GM19238 (cell line): Measurements from ENCODE around the gene PNPLA7.
"Not testable (repeated sequence)": the region's sequence is repeated elsewhere in the genome, so short reads cannot be mapped to it uniquely, and the experiment has no call there.

Experiments
- DNase-seq: peaks from one replicate; pipeline ENCODE4 v3.0.0; 2011; ENCODE audit warnings: low spot score; ENCODE audit not compliant: insufficient read length

Gene PNPLA7

DNA sequence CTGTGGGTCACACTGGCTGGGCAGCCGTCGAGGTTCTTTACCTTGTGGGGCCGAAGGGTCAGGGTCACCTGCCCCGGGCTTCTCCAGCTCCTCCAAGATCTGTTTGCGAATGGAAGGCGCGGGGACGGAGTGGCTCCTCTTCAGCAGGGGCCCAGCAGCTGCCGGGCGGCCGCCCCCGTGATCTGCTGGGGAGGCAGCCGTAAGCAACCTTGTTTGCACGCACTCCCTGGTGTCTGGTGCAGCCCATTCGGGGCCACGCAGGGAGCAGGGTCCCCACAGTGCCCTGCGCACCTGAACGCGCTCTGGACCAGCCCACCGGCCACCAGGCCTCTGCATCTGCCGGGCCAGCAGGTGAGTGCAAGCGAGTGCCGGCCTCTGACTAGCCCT, 34.9 kb downstream of the PNPLA7 start:
- no peak for DNase-seq

DNA sequence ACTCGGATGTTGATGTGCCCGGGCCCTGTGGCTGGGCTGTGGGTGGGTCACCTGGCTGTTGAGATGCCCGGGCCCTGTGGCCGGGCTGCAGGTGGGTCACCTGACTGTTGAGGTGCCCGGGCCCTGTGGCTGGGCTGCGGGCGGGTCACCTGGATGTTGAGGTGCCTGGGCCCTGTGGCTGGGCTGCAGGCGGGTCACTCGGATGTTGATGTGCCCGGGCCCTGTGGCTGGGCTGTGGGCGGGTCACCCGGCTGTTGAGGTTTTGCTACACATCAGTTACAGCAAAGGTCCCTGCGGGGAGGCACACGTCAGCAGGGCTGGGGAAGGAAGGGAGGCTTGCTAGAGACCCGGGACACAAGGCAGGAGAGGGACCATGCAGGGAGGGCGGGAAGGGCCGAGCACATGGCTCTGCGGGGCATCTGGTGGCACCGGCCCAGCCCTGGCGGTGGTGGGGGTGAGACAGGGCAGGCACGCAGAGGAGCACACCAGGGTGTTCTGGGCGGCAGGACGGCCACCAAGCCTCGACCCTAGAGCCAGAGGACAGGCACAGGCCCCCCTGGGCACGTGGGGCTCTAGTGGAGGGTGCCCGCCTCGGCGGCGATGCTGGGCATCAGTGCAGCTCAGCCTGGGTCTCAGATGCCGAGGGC, 35.4 kb downstream of the PNPLA7 start:
- no peak for DNase-seq

DNA sequence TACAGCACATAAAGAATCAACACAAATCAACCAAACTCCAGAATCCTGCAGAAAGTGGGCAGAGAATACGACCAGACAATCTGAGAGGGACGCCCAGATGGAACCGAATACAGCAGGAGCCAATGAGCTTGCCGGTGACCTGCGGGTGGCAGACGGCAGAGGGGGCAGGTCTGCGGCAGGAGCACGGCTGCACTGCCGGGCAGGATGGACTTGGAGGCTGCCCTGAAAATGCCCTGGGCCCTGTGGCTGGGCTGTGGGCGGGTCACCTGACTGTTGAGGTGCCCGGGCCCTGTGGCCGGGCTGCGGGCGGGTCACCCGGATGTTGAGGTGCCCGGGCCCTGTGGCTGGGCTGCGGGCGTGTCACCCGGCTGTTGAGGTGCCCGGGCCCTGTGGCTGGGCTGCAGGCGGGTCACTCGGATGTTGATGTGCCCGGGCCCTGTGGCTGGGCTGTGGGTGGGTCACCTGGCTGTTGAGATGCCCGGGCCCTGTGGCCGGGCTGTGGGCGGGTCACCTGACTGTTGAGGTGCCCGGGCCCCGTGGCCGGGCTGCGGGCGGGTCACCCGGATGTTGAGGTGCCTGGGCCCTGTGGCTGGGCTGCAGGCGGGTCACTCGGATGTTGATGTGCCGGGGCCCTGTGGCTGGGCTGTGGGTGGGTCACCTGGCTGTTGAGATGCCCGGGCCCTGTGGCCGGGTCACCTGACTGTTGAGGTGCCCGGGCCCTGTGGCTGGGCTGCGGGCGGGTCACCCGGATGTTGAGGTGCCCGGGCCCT, 36.2 kb downstream of the PNPLA7 start:
- DNase-seq, result not testable (repeated sequence)

DNA sequence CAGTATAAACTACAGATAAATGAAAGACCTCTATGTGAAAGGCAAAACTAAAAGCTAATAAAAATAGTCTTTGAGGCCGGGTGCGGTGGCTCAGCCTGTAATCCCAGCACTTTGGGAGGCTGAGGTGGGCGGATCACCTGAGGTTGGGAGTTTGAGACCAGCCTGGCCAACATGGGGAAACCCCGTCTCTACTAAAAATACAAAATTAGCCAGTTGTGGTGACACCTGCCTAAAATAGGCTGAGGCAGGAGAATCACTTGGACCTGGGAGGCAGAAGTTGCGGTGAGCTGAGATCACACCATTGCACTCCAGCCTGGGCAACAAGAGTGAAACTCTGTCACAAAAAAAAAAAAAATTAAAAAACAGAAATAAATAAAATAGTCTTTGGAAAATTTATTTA, 37.1 kb downstream of the PNPLA7 start:
- not testable (repeated sequence) for DNase-seq

DNA sequence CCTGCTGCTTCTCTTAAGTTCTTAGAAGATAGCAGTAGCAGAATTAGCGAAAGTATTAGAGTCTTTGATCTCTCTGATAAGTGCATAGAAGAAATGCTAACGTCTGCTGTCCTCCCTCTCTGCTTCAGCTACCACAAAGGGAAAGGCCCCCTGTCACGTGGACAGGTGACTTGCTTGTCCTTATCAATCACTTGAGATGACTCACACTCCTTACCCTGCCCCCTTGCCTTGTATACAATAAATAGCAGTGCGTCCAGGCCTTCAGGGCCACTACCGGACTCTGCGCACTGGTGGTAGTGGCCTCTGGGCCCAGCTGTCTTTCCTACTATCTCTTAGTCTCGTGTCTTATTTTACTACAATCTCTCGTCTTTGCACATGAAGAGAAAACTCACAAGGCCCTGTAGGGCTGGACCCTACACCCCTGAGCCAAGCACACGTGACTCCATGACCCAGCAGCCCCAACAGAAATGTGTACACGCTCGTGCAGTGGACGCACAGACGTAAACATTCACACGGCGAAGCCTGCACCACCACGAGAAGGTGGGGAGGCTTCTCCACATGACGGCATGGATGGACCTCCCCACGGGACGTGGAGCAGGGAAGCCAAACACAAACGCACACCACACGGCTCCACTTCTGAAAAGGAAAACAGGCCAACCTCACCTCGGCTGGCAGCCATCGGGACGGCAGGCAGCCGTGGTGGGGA, 38.3 kb downstream of the PNPLA7 start:
- no peak for DNase-seq

DNA sequence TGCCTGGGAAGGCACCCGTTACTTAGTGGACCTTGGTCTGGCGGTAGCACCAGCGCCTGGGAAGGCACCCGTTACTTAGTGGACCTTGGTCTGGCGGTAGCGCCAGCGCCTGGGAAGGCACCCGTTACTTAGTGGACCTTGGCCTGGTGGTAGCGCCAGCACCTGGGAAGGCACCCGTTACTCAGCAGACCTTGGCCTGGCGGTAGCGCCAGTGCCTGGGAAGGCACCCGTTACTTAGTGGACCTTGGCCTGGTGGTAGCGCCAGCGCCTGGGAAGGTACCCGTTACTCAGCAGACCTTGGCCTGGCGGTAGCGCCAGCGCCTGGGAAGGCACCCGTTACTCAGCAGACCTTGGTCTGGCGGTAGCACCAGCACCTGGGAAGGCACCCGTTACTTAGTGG, 39.1 kb downstream of the PNPLA7 start:
- DNase-seq, result not testable (repeated sequence)

DNA sequence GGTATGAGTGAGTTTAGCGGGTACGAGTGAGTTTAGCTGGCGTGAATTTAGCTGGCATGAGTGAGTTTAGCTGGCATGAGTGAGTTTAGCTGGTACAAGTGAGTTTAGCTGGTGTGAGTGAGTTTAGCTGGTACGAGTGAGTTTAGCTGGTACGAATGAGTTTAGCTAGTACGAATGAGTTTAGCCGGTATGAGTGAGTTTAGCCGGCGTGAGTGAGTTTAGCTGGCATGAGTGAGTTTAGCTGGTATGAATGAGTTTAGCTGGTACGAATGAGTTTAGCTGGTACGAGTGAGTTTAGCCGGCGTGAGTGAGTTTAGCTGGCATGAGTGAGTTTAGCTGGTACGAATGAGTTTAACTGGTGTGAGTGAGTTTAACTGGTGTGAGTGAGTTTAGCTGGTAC, 41.0 kb downstream of the PNPLA7 start:
- no peak for DNase-seq

DNA sequence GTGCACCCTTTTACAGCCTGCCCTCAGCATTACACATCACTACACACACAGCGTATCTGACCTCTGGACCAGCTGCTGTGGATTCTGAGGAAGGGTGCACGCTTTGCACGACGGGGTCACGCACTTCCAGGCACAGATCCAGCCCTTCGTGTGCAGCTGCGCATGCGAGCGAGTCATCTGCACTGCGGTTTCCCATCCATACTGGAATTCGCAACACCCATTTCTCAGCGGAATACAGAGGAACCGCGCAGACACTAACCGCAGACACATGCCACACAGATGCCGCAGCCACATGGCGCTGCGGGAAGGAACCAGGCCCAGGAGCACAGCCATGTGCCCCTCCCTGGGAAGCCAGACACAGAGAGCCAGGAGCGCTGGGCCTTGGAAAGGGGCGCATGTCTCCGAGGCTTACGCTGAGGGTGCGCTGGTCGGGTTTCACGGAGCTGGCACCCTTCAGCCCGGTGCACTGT, 43.5 kb downstream of the PNPLA7 start:
- DNase-seq, result no peak

DNA sequence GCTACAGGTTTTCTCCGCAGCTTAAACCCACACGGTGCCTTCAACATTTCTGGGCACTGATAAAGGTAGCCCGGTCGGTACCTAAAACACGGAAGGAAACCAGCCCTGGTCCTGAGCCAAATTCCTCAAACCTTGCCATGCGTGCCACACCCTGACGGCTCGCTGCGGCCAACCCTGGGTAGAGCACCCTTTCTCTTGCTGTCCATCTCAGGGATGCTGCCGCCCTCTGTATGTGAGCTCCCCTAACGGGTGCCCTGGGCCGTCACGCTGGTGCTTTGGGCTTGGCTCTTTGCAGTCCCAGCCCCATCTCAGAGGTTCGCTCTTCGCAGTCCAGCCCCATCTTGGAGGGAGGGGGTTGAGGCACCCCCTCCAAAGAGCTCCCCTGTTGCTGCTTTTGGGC, 43.9 kb downstream of the PNPLA7 start:
- DNase-seq, result no peak

DNA sequence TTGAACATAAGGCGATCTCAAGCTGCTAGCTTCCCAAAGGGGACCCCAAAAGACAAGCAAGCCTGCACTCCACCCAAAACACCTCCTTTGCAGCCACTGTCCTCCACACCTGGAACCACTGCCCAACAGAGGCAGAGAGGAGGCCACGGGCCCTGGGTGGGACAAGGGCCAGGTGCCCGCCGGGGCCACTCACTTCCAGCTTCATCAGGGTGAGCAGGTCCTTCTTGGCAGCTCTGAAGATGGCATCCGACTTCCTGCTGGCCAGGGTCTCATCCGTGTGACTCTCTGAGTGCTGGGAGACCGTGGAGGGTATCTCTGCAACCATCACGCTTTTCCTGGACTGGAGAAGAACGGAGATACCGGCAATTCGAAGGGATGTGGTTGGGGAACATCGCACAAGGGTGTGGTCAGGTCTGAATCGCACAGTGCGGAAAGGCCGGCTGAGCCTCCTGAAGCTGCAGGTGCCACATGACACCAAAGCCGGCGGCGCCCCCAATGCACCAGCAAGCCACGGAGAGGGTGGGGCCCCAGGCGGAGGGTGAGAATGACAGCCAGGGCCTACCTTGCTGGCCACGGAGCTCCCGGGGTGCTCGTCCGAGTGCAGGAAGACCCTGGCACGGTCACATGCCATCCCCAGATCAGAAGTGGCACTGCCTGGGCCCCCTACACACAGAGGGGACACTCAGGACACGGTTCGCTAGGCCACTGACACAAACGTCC, 44.6 kb downstream of the PNPLA7 start:
- DNase-seq, result no peak

DNA sequence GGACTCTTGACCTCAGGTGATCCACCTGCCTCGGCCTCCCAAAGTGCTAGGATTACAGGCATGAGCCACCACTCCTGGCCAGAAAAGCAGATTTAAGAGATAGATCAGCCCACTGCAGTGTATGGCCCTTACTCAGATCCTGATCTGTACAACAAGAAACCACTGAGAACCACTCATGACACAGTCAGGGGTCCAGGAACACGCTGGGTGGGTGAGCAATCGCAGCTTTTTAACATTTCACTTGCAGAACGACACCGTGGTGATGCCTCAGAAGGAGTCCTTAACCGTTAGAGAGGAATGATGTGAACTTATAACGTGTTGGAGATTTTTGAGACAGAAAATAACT, 45.8 kb downstream of the PNPLA7 start:
- DNase-seq, result no peak

DNA sequence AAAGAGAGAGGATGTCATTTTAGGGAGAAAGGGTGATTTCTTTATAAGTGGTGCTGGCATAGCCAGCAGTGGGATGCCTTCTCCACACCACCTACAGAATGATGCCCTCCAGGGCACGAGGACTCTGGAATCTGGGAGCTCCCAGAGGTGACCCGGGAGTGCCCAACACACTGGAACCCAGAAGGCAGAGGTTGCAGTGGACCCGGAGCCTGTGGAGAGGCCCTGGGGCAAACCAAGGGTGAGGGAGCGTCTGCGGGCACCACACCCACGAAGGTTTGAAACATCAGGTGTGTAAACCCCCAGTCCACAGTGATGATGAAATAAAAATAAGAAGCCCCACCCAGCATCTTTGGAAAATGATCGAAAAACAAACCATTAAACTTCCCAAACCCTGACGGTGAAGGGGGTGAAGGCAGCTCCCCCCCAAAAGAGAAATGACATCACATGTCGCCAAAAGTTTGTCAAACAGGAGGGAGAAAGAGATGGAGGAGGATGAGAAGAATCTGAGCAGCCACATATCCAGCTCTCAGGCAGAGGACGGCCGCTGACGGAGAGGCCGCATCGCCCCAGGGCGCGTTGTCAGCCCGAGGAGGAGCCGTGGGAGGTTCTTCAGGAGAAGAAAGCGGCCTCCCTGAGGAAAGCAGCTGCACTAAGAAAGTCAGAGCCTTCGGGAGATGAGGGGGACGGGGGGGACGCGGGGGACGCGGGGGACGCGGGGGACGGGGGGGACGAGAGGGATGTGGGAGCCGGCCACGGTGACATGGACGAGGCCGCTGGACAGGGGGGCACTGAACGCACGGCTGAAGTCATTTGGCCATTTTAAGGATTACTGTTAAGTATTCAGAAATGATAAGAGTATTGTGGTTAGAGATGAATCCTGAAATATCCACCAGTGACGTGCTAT, 47.9 kb downstream of the PNPLA7 start:
- peak; percentile 49 for DNase-seq

DNA sequence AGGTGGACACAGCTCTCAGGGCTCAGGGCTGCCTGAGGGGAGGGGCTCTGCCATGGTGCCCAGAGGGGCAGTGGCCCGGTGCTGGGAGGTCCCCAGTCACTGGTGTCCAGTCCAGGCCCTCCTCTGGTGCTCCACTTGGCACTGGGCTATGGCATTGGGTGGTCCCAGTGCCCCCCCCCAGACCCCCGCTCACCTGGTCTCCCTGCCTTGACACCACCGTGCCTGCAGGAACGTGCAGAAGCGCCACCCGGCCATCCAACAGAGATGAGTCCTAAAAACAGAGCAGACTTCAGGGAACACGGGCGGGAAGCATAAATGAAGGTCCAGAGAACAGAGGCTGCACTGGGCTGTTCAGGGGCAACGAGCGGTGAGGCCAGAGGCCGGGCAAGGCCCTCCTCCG, 48.7 kb downstream of the PNPLA7 start:
- no peak for DNase-seq

DNA sequence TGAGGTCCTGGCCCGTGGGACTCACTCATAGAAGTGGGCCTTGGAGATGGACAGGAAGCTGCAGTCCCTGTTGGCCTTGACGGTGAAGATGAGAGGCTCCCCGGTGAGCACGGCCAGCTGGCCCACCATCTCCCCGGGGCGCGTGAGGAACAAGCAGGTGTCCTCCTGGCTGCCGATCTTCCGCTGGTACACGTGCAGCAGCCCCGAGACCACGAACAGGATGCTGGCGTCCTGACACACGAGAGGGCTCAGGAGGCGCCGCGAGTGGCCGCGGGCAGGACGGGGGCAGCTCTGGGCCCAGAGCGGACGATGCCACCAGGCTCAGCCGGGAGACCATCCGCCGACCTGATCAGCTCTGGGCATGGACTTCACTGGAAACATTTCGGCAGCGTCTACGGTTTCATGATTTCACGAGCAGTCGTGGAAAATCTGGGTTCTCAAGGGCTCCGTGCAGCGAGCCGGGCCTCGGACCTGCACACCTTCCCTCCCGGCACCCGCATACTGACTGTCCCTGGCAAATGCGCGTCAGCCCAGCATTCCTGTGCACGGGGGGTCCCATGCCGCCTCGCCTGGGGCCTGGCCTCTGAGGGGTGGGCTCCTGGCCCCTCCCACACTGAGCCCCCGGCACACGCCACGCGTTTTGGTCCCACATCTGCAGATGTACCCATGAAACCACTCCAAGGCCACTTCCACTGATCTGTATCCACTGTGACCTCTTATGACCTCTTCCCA, 49.4 kb downstream of the PNPLA7 start:
- DNase-seq, result no peak

DNA sequence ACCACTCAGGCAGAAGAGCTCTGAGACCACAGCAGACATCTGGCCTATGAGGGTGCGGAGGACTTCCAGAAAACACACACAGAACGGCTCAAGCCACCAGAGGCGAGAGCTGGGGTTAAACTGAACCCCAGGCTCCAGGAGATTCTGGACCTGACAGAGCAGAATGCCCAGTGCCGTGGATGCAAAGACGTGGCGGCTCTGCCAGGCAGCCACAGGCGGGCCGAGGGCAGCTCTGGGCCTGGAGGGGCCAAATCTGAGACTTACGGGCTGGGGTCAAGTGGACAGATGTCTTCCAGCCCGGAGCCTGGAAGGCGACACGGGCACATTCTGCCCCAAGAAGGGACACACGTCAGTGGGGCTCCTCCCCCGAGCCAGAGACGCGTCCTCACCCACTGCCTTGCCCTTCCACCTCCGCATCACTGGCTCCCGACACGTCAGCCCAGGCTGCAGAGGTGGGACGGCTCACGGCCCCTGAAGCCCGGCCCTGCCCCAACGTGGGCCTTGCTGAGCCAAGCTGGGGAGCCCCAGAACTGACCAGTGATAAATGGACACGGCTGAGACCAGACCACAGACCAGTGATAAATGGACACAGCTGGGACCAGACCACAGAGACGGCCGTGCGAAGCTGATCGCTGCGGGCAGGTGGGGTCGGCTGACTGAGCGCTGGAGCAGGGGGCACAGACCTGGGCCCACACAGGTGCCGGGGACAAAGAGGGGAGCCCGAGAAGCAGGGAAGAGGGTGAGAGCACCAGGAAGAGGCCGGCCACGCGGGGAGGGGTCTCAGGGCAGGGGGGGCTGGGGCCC, 50.1 kb downstream of the PNPLA7 start:
- no peak for DNase-seq

DNA sequence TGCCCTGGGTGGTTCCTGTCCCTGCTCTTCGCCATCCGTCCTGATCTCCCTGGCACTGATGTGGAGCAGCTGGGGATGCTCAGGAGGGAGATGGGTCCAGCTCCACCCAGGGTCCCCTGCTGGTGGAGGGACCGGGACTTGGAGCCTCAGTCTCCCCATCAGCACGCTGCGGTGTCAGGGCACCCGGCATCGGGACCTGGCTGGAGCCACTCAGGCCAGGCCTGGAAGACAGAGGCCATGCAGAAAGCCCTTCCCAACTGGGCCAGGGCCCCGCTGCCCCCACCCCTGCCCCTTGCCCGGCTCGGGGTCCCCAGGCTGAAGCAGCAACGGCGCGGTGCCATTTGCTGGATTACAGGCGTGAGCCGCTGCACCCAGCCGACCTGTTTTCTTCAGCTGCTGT, 50.8 kb downstream of the PNPLA7 start:
- DNase-seq, result no peak

DNA sequence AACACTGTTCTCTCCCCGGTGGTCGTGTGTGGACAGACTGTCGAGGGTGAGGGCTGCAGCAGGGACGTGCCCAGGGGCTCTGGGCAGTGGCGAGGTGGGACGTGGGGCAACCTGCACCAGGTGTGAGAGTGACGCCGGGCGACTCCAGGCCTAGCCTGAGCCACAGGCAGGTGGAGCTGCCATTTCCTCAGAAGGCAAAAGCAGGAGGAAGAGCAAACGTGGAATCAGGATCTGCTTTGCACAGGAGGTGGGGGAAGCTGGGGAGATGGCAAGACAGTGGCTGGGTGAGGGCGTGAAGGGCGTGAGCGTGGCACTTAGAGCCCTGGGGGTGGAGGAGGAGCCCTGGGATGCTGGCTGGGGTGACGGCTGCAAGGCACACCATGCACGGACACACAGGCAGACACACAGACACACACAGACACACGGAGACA, 51.5 kb downstream of the PNPLA7 start:
- no peak for DNase-seq

DNA sequence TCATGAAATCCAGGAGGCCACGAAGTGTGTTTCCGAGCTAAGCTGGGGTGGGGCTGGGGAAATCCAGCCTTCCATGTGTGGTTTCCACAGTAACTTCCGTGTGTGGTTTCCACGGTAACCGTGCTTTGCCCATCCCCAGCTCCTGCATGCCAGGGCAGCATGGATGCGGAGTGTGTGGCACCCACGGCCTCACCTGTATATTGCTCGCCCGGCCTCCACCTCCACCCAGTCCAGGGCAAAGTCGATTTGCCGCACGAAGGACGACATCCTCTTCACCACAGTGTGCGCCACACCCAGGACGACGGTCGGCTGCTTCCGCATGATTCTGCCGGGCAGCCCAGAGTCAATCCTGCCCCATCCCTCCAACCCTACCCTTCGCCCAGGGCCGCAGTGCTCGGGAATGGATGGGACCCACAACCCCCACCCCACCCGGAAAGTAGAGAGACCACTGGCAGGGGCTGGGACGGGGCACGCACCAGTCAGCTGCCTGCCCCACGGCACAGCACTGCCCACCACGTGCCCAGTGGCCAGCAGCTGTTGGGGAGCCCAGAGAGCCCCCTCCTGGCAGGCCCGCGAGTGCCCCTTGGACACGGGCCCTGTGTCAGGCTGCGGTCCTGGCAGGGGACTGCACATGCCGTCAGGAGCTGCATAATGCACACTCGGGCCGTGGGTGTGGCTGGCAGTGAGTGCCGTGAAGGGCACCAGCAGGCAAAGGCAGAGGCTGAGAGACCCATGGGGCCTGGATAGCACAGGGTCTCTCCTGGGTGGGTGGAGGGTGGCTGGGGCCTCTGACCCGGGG, 52.1 kb downstream of the PNPLA7 start:
- DNase-seq, result no peak
